ENCODE results near the gene ERGIC3.

The ERGIC3 gene

GRCh38 chr20:35598899-35599775, 57.3 kb downstream of the ERGIC3 start:
- Histone ChIP-seq H4K91ac (ENCODE audit: low read depth, low read length, poor library complexity) (no peak overlapping the region), H3K9ac (ENCODE audit: low read depth, low read length, poor library complexity) (no peak overlapping the region), H2BK120ac (ENCODE audit: low read depth, low read length) (no peak overlapping the region), H3K9me3 (replicated peaks in 1 of 2; ENCODE audit: control insufficient read depth in 2 of 2, insufficient read depth in 1 of 2, low read depth in 1 of 2, low read length in 2 of 2) (peaks cover 0 to 5% of the 10 kb centered on the region in 2 donors), H3K79me1 (ENCODE audit: low read depth, low read length) (peaks cover 2% of the 10 kb centered on the region), H3K4ac (ENCODE audit: low read length) (no peak overlapping the region), H4K8ac (ENCODE audit: low read depth, low read length) (no peak overlapping the region), H3K23ac (ENCODE audit: low read depth, low read length, poor library complexity) (peak overlapping the region; percentile 6), H3K36me3 (replicated peaks in 1 of 2; ENCODE audit: control insufficient read depth in 2 of 2, insufficient read depth in 2 of 2, low read length in 2 of 2) (no peaks in the 10 kb centered on the region), H3K4me1 (ENCODE audit: control insufficient read depth in 2 of 2, insufficient read depth in 1 of 2, low read depth in 1 of 2, low read length in 2 of 2) (peaks cover 6 to 10% of the 10 kb centered on the region in 2 donors), H2AFZ (ENCODE audit: low read length) (no peak overlapping the region), H3K4me3 (ENCODE audit: low read length in 2 of 2) (no peak overlapping the region), H3K27me3 (ENCODE audit: control insufficient read depth in 3 of 3, insufficient read depth in 3 of 3, low read depth in 1 of 3, low read length in 3 of 3) (peaks cover 8 to 83% (median 36%) of the 10 kb centered on the region in 3 experiments), H3K27ac (replicated peaks; ENCODE audit: low read length) (no peak overlapping the region), H3K18ac (ENCODE audit: low read length) (peak overlapping the region; percentile 13), H2AK5ac (ENCODE audit: low read depth, low read length) (peak overlapping the region; percentile 25), H2BK12ac (ENCODE audit: low read length) (no peak overlapping the region), H2BK15ac (ENCODE audit: low read length) (no peak overlapping the region), H3K4me2 (ENCODE audit: insufficient read depth, low read length, poor library complexity, severe bottlenecking) (no peak overlapping the region), H2BK5ac (ENCODE audit: low read length) (no peak overlapping the region), H3K14ac (ENCODE audit: low read length) (no peak overlapping the region)
- no peak for DNase-seq (ENCODE audit: low spot score)
- no CpG with 5 or more reads among the region's 22 CpGs for WGBS, 2 donors (ENCODE audit: extremely low coverage in 2 of 2, insufficient read length in 2 of 2, insufficient replicate concordance in 1 of 2)

DNA sequence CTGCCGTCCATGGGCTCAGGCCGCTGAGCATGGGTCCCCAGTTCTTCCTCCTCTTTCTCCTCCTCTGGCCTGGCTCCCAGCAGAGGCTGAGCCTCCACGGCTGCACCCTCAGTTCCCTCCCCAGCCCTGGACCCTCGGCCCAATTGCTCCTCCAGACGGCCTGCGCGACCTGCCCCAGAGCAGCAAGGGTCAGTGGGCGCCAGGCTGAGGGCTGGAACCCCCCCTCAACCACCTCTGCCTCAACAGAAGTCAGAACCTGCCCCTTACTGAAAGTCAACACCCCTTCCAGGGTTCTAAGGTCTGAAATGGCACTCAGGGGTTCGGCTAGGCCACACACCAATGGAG, 57.9 kb downstream of the ERGIC3 start:
- Histone ChIP-seq H3K9ac (ENCODE audit: low read depth, low read length, poor library complexity) (no peak overlapping the region), H3K14ac (ENCODE audit: low read length) (peak overlapping the region; percentile 84), H3K9me3 (replicated peaks in 1 of 2; ENCODE audit: control insufficient read depth in 2 of 2, insufficient read depth in 1 of 2, low read depth in 1 of 2, low read length in 2 of 2) (peaks cover 0 to 5% of the 10 kb centered on the region in 2 donors), H2AFZ (ENCODE audit: low read length) (no peak overlapping the region), H2BK5ac (ENCODE audit: low read length) (no peak overlapping the region), H2AK5ac (ENCODE audit: low read depth, low read length) (peak overlapping the region; percentile 25), H3K23ac (ENCODE audit: low read depth, low read length, poor library complexity) (no peak overlapping the region), H2BK15ac (ENCODE audit: low read length) (no peak overlapping the region), H3K4ac (ENCODE audit: low read length) (no peak overlapping the region), H4K8ac (ENCODE audit: low read depth, low read length) (no peak overlapping the region), H2BK12ac (ENCODE audit: low read length) (no peak overlapping the region), H3K27me3 (ENCODE audit: control insufficient read depth in 3 of 3, insufficient read depth in 3 of 3, low read depth in 1 of 3, low read length in 3 of 3) (peaks cover 8 to 85% (median 36%) of the 10 kb centered on the region in 3 experiments), H2BK120ac (ENCODE audit: low read depth, low read length) (no peak overlapping the region), H3K18ac (ENCODE audit: low read length) (peak overlapping the region; percentile 13), H3K4me1 (ENCODE audit: control insufficient read depth in 2 of 2, insufficient read depth in 1 of 2, low read depth in 1 of 2, low read length in 2 of 2) (peaks cover 6 to 10% of the 10 kb centered on the region in 2 donors), H3K4me2 (ENCODE audit: insufficient read depth, low read length, poor library complexity, severe bottlenecking) (no peak overlapping the region), H3K36me3 (replicated peaks in 1 of 2; ENCODE audit: control insufficient read depth in 2 of 2, insufficient read depth in 2 of 2, low read length in 2 of 2) (no peaks in the 10 kb centered on the region), H3K79me1 (ENCODE audit: low read depth, low read length) (peaks cover 2% of the 10 kb centered on the region), H3K27ac (replicated peaks; ENCODE audit: low read length) (no peak overlapping the region), H4K91ac (ENCODE audit: low read depth, low read length, poor library complexity) (no peak overlapping the region), H3K4me3 (ENCODE audit: low read length in 2 of 2) (no peak overlapping the region)
- no peak for DNase-seq (ENCODE audit: low spot score)
- no CpG with 5 or more reads among the region's 9 CpGs for WGBS, 2 donors (ENCODE audit: extremely low coverage in 2 of 2, insufficient read length in 2 of 2, insufficient replicate concordance in 1 of 2)

- H3K27me3 ChIP-seq (ENCODE audit: control insufficient read depth in 3 of 3, insufficient read depth in 3 of 3, low read depth in 1 of 3, low read length in 3 of 3) = peaks cover 8 to 90% (median 36%) of the 10 kb centered on the region in 3 experiments
- peak overlapping the region; percentile 34 to 78 for H3K4me3 ChIP-seq (ENCODE audit: low read length in 2 of 2)
- peak overlapping the region; percentile 94 for H2AFZ ChIP-seq (ENCODE audit: low read length)
- H3K79me1 ChIP-seq (ENCODE audit: low read depth, low read length) = peaks cover 2% of the 10 kb centered on the region
- no peak overlapping the region for H3K4ac ChIP-seq (ENCODE audit: low read length)
- no peaks in the 10 kb centered on the region for H3K36me3 ChIP-seq (replicated peaks in 1 of 2; ENCODE audit: control insufficient read depth in 2 of 2, insufficient read depth in 2 of 2, low read length in 2 of 2)
- no peak for DNase-seq (ENCODE audit: low spot score)
- peak overlapping the region; percentile 37 for H2AK5ac ChIP-seq (ENCODE audit: low read depth, low read length)
- H2BK15ac ChIP-seq (ENCODE audit: low read length) = peak overlapping the region; percentile 15
- no peak overlapping the region for H4K91ac ChIP-seq (ENCODE audit: low read depth, low read length, poor library complexity)
- peak overlapping the region; percentile 100 for H3K4me2 ChIP-seq (ENCODE audit: insufficient read depth, low read length, poor library complexity, severe bottlenecking)
- H3K4me1 ChIP-seq (ENCODE audit: control insufficient read depth in 2 of 2, insufficient read depth in 1 of 2, low read depth in 1 of 2, low read length in 2 of 2) = peaks cover 6 to 10% of the 10 kb centered on the region in 2 donors
- peak overlapping the region; percentile 35 for H2BK5ac ChIP-seq (ENCODE audit: low read length)
- peak overlapping the region; percentile 80 for H3K9ac ChIP-seq (ENCODE audit: low read depth, low read length, poor library complexity)
- H3K27ac ChIP-seq (replicated peaks; ENCODE audit: low read length) = no peak overlapping the region
- peak overlapping the region; percentile 70 for H2BK12ac ChIP-seq (ENCODE audit: low read length)
- no peak overlapping the region for H4K8ac ChIP-seq (ENCODE audit: low read depth, low read length)
- peak overlapping the region; percentile 94 for H3K18ac ChIP-seq (ENCODE audit: low read length)
- H2BK120ac ChIP-seq (ENCODE audit: low read depth, low read length) = no peak overlapping the region
- H3K14ac ChIP-seq (ENCODE audit: low read length) = no peak overlapping the region
- H3K9me3 ChIP-seq (replicated peaks in 1 of 2; ENCODE audit: control insufficient read depth in 2 of 2, insufficient read depth in 1 of 2, low read depth in 1 of 2, low read length in 2 of 2) = peaks cover 0 to 5% of the 10 kb centered on the region in 2 donors
- WGBS, 2 donors (ENCODE audit: extremely low coverage in 2 of 2, insufficient read length in 2 of 2, insufficient replicate concordance in 1 of 2) = no CpG with 5 or more reads among the region's 34 CpGs
- H3K23ac ChIP-seq (ENCODE audit: low read depth, low read length, poor library complexity) = peak overlapping the region; percentile 80
These were observed 58.5 kb downstream of the ERGIC3 start for GRCh38 chr20:35600176-35600992.

Data from neuronal stem cell (in vitro differentiated cells).